ENCODE data around the gene RBM34.
"Not testable (repeated sequence)": the region's sequence is repeated elsewhere in the genome, so short reads cannot be mapped to it uniquely, and the experiment has no call there.

Gene RBM34

DNA sequence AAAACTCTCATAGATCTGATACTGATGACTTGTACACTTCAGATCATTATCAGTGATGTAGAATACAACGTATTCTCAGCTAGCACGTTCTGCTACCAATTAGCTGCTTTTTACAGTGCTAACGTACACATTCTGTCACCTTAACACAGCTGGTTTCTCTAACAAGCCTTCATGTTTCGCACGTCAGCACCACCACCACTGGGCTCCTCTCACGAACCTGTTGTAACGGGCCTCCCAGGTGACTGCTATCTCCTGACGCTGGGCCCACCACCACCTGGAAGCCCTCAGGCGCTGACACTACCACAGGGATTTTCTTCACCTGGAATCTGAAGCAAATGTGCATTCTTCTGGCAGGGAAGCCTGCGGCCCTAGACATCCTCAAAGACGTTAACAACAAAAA is 52.2 kb downstream of the RBM34 start:
- no peak for DNase-seq

DNA sequence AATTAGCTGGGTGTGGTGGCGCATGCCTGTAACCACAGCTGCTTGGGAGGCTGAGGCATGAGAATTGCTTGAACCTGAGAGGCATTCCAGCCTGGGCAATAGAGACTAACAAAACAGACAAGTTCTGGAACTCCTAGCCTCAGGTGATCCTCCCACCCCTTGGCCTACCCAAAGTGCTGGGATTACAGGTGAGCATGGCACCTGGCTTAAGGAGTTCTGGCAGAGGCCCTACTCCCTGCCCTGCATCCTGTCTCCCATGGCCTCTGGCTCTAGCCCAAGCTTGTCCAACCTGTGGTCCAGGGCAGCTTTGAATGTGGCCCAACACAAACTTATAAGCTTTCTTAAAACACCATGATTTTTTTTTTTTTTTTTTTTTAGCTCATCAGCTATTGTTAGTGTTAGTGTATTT is 52.9 kb downstream of the RBM34 start:
- no peak for DNase-seq

DNA sequence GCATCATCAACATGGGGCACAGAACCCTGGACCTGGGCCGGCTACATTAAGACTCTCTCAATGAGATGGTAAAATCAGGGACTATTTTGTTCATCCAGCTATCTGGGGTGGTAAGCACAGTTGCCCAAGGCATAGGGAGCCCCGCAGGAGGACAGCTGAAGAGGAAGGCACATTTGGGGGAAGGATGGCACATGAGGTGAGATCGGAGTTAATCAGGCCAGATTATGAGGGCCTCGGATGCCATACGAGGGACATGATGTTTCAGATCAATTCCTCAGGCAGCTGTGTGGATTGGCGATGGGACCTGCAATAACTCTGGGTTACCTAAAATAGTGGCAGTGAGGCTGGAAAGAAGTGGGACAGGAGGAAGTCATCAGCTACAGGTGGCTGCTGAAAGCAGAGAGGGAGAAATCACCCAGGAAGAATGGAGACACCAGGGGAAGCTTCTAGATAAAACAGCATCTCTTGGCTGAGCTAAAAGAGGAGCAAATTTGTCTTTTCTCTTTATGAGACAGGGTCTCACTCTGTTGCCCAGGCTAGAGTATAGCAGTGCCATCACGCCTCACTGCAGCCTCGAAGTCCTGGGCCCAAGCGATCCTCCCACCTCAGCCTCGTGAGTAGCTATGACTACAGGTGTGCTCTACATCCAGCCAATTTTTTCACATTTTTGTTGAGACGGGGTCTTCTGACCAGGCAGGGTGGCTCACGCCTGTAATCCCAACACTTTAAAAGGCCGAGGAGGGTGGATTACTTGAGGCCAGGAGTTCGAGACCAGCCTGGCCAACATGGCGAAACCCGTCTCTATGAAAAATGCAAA is 53.5 kb downstream of the RBM34 start:
- no peak for DNase-seq

DNA sequence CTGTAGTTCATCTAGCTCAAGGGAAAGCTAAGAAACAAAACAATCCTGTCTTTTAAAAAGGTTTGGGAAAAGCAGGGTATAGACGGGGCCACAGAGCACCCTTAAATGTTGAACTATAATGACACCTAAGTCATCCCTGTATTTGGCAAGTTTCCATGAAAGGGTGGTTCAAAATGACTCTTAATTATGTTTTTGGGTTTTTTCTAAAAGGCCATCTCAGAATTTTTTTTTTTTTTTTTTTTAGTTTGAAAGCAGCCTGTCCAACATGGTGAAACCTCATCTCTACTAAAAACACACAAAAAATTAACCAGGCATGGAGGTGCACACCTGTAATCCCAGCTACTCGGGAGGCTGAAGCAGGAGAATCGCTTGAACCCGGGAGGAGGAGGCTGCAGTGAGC is 54.6 kb downstream of the RBM34 start:
- DNase-seq: no peak

DNA sequence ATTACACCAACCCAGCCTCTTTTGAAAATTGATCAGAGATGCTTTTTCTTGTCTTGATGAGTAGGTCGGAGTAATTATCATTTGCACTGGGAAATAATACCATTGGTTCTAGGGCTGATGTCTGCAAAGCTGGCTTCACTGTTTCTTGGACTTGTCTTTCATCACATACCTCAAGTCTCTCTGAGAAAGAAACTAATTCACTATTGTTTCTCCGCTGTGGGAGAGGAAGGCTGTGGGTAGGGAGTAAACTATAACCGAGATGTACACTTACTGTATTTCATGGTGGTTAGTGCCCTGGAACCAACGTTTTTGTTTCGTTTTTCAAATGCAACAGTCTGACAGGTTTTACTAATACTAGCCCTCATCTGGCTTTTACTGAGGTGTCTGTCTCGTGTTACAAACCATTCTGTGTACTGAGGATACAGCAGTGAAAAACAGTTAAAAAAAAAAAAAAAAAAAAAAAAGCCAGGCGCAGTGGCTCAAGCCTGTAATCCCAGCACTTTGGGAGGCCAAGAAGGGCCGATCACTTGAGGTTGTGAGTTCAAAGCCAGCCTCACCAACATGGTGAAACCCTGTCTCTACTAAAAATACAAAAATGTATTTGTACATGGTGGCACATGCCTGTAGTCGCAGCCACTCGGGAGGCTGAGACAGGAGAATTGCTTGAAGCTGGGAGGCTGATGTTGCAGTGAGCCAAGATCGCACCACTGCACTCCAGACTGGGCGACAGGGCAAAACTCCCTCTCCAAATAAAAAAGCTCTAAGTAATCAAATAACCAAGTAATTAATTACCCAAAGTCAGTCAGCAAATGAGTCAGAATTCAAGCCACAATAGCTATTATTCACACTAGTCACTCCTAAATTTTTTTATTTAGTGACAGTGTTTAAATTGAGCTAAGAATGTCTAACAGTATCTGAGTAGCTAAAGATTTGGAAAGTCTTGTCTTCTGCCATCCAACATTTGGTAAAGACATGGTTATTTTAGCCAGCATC is 55.7 kb downstream of the RBM34 start:
- peak; percentile 38 for DNase-seq

DNA sequence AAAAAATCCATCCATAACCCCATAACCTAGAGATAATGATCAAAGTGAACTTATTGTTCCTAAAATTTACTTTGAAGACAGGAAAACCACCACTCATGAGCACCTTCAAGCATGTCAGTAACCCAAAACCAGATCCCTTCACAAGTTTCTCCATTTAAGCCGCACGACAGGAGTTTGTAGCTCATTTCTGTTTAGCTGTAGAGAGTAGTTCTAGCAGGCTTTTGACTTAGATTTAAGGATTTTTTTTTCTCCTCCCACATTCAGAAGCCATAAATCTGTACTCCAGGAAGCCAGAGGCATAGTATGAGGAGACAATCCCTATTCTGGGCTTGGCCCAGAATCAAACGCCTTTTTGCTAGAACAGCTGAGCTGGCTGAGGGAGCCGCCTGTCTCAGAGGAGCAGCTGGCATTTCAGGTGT is 58.0 kb downstream of the RBM34 start:
- no peak for DNase-seq

DNA sequence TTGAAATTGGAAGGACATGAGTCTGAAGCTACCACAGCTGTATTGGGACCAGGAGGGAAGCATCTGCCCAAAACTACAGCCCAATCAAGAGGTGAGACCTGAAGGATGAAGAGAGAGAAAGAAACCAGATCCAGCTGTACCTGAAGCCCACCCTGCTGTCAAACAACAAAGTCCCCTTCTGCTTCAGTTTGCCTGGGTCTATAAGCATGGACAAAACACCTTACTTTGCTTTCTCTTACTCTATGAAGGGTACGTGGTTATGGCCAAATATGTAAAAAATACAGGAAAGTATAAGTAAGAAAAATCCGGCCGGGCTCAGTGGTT is 58.8 kb downstream of the RBM34 start:
- DNase-seq: no peak

DNA sequence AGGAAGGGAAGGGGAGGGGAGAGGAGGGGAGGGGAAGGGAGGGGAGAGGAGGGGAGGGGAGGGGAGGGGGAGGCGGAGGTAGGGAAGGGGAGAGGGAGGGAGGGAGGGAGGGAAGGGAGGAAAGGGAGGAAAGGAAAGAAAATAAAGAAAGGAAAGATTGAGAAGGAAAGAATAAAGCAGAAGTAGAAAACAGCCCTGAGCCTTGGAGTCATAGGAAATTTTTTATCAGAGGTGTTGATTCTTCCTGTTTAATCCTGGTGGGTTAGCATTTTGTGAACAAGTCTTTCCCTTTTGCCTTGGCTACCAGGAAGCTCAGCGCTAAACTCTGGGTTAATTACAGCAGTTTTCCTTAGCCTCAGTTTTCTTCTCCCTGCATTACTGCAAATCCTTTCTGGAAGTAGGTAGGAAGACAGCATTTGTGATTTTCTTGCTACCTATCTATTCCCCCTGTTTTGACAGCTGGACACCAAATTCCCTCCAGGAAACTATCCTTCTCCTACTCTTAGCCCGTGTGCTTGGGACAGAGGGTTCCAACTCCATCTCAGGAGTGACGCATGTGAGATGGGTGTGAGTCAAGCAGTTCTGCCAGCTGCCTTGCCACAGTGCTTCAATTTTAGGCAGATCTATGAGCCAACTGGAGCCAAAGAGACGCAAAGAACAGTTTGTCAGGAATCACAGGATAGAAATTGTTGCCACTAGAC is 59.3 kb downstream of the RBM34 start:
- no peak for DNase-seq

DNA sequence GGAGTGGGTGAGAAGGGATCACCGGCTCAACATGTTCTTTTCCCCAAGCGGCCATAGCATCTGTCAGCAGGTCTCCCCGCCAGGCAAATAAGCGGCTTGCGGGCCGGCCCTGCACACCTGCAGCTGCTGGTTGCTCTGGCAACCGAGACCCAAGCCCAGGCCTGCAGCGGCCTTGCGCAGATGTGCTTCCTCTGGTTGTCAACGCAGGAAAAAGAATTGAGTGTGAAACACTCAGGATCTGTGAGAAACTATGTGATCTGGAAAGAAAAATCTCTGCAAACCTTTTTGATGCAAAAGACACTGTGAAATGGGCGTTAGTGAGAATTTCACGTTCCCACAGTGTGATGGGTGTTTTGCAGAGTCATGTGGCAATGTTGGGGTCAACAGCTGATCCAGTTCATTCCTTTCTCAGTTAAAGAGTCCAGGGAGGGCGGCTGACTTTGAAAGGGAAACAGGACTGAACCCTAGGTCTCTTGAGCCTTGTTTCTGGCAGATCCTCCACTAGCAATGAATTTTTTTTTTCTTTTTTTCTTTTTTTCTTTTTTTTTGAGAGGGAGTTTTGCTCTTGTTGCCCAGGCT is 60.8 kb downstream of the RBM34 start:
- no peak for DNase-seq

DNA sequence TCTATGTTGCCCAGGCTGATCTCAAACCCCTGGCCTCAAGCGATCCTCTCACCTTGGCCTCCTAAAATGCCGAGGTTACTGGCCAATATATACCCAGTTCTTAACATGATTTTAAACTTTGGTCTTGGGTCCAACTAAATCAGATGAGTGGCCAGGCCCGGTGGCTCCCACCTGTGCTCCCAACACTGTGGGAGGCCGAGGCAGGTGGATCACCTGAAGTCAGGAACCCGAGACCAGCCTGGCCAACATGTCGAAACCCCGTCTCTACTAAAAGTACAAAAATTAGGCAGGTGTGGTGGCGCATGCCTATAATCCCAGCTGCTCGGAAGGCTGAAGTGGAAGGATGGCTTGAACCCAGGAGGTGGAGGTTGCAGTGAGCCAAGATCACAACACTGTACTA is 62.1 kb downstream of the RBM34 start:
- no peak for DNase-seq

DNA sequence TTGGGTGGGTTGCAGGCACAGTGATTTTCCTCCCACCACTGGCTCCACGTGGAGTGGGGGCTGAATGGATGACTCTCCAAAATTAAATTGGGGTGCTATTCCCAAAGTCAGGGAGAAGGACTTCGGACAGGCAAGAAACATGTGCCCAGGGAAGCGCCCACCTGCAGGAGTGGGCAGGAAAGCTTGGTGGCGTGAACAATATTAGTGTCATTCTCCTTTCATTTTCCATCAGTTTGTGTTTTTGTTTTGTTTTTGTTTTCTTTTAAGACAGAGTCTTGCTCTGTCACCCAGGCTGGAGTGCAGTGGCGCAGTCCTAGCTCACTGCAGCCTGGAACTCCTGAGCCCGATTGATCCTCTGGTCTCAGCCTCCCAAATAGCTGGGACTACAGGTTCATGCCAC is 62.5 kb downstream of the RBM34 start:
- DNase-seq: no peak

DNA sequence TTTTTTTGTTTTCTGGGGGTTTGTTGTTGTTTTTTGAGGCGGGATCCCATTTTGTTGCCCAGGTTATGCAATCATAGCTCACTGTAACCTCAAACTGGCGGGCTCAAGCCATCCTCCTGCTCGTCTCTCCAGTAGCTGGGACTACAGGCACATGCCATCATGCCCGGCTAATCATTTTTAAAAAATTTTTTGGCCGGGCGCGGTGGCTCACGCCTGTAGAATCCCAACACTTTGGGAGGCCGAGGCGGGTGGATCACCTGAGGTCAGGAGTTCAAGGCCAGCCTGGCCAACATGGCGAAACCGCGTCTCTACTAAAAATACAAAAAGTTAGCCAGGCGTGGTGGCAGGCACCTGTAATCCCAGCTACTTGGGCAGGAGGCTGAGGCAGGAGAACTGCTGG is 63.5 kb downstream of the RBM34 start:
- not testable (repeated sequence) for DNase-seq

DNA sequence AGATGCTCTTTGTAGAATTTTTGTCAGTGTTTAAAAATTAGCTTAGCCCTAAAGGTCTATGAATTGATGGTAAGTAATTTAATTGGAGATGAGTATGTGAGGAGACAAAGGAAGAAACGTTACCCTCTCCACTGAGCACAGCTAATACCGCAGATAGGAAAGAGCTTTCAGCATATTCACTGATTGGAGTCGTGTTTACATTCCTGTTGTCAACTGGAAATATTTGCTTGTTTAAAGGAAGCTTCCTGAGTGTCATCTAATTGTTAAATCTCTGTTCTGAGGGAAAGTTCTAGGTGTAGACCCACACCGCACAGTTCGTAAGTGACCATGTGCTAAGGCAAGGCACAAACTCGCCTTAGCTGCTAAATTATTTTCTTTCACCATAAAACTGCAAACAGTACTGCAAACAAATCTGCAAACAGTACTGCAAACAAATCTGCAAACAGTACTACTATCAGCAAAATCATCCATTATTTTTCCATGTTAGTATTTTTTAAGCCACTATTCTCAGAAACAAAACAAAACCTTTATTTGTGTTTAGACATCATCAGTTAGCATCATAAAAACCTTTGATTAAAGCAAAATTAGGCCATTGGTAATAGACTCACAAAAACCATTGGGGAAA is 65.0 kb downstream of the RBM34 start:
- DNase-seq: no peak

DNA sequence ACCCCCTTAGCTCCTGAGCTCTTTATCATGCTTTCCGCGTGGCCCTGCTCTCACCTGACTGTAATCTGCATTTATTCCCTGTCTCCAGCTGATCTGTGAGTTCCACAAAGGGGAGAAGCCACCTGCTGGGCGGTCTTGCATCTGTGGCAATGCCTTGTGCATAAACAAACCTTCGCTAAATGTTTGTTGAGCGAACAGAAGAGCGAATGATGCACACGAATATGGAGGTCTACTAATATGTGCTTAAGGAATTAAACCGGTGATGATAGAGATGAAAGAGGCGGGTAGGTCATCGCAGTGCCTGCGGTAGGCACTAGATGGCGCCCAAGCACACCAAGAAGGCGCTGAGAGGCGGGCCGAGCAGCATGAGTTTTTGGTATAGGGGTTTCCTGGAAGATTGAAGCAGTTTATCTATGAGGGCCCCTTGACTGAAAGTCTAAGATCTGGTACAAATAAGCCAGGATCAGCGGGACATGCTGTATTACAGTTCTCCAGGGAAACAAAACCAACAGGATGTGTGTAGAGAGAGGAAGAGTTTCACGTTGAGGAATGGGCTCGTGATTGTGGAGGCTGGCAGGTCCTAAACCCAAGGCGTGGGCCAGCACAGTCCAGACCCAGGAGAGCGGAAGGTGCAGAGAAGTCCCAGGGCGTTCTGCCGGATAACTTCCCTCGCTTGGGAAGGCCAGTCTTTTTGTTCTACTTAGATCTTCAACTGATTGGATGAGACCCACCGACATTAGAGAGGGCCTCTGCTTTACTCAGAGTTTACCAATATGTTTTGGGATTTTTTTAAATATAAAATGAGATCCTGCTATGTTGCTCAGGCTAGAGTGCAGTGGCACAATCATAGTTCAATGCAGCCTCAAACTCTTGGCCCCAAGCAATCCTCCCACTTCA is 67.1 kb downstream of the RBM34 start:
- DNase-seq: peak; percentile 59

DNA sequence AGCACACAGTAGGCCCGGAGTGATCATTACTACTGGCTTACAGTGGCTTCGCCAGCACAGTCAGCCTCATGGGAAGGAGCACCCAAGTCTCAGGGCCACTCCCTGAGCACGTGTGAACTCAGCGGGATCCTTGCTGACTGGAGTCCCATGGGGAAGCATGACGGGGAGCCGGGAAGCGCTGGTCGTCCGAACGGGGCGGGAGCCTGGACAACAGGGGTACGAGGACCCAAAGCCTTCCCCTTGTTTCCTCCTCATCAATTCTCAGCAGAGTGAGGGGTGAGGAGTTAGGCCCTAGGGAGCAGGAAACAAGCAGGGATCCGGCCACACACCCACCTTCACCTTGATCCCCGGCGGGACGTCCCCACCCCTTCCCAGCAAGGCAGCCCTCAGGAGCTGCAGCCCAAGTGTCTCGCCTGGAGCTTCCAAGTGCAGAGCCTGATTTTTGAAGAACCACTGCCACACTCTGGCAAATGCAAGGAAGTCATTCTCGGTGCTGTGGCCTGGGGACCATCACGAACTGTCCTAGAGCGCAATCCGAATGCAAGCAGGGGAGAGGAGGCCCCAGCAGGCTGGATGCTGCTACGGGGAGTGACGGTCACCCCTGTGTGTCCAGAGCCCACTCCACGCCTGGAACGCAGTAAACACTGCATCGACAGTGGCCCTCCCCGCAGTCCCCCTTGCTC is 67.9 kb downstream of the RBM34 start:
- DNase-seq: no peak

DNA sequence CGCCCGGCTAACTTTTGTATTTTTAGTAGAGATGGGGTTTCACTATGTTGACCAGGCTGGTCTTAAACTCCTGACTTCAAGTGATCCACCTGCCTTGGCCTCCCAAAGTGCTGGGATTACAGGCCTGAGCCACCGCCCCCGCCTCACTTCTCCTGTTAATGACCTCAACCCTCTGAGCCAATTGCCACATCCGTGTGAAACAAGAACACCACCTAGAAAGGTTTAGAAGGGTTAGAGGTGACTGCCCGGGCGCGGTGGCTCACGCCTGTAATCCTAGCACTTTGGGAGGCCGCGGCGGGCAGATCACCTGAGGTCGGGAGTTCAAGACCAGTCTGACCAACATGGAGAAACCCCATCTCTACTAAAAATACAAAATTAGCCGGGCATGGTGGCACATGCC is 68.6 kb downstream of the RBM34 start:
- DNase-seq: not testable (repeated sequence)

DNA sequence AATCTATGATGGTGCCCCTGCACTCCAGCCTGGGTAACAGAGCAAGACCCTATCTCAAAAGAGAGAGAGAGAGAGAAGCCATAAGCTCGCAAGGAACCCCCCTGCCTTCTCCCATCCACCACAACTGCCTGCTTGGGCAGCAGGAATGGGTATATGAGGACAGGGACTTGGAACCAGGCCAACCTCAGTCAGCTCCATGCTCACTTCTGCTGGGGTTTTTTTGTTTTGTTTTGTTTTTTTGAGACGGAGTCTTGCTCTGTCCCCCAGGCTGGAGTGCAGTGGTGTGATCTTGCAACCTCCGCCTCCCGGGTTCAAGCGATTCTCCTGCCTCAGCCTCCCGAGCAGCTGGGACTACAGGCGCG is 69.0 kb downstream of the RBM34 start:
- not testable (repeated sequence) for DNase-seq

DNA sequence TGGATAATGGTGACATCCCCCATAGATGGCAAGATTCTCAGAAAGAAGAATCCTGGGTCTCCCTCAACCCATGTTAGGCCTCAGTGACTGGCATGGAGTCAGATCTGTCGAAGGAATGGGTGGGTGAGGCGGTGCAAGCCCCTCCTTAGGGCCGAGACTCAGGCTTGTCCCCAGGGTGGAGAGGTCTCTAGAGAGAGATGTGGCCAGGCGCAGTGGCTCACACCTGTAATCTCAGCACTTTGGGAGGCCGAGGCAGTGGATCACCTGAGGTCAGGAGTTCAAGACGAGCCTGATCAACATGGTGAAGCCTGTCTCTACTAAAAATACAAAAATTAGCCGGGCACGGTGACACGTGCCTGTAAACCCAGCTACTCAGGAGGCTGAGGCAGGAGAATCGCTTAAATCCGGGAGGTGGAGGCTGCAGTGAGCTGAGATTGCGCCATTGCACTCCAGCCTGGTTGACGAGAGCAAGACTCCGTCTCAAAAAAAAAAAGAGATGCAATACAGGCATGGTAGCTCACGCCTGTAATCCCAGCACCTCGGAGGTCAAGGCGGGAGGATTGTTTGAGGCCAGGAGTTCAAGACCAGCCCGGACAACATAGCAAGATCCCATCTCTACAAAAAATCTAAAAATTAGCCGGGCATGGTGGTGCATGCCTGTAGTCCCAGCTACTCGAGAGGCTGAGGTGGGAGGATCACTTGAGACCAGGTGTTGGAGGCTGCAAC is 69.6 kb downstream of the RBM34 start:
- not testable (repeated sequence) for DNase-seq

DNA sequence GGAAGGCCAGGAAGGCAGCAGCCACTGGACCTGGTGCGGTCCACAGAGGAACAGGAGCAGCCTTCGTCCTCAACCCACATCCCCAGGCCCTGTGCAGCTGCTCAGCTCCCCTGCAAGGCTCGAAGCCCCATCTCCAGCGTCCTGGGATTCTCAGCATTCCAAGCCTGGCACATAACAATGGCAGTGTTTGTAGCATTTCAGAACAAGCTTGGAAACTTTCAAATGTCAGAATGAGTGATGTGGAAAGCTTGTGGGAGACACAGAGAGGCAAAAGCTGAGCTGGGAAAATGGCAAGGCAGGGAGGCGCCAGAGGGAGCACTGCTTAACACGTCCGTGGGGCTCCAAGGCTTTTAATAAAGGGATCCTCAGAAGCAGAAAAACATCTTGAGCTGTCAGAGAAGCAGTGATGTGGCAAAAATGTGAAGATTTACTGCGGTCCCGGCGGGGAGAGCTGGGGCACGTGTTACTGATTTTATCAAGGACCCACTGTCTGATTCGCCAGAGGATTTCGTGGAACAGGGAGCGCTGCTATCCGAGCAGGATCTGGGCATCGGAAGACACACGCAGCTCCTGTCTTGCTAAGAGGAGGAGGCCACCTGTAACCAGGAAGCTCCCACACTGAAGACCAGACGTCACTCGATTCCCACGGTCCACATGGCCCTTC is 70.5 kb downstream of the RBM34 start:
- DNase-seq: no peak

DNA sequence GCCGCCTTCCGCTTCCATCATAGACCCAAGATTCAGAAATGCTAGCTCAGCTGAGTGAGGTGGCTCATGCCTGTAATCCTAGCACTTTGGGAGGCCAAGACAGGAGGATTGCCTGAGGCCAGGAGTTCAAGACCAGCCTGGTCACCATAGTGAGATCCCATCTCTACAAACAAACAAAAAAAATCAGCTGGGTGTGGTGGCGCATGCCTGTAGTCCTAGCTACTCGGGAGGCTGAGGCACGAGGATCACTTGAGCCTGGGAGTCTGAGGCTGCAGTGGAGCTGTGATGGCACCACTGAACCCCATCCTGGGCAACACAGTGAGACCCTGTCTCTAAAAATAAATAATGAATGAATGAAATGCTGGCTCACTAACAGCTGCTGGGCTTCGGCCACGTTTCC is 72.1 kb downstream of the RBM34 start:
- no peak for DNase-seq

Data from NCI-H2107 (cell line).